NOMO-1 (cell line): ENCODE data around the gene TRPV4.

Experiments used
- DNase-seq, 2 experiments: peaks; one replicate each; lab custom pipeline; 2025; ENCODE audit not compliant: unreplicated experiment in 2 of 2; lab: John Stamatoyannopoulos, UW

Gene TRPV4

DNA sequence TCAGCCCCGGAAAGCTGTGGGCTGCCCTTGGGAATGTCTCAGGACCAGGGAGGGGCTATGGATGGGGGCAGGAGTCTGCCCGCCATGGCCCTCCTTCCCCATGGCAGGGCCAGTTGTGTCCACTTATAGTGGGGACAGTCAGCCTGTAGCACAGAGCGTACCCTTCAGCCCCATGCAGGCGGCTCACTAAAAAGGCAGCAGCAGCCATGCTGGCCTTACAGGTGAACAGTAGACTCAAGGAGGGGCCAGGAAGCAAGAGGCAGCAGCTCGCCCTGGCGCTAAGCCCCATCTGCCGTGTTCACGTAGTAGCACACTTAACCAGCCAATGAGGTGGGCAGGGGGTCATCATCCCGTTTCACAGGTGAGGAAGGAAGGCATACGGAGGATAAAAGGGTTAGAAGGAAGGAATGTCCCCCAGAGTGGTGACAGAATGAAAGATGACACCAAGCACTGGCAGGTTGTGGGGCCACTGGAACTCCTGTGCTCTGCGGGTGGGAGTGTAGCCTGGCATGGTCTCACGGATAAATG lies 66.9 kb downstream of the TRPV4 start:
- no peak for DNase-seq

- no peak for DNase-seq
Observed at GRCh38 chr12:109765446-109765810, 67.8 kb downstream of the TRPV4 start.

DNA sequence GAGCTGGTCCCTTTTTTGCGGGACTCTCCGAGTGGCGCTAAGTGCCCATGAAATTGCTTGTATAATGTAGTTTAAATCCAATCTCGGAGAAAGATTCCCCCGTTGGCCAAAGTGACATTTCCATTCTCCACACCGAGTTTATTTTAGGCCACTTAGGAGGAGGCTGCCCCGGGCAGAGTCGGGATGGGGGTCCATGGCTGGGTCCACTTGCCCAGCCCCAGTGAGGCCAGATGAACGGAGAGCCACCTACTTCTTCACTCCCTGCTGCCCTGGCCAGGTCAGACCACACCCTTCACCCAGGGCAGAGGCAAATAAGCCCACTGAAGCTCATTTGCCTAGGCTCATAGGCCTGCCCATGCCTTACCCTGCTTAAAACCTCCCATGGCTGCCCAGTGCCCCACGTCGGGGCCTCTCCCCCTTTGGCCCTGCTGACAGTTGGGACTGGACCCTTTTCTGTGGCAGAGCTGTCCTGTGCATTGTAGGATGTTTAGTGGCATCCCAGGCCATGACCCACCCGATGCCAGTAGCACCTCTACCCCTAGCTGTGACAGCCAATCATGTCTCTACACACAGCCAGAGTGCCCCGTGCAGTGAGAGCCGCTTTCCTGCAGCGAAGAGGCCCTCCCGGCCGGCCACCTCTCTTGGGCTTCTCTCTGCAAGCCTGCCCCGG lies 68.3 kb downstream of the TRPV4 start:
- DNase-seq = no peak

DNA sequence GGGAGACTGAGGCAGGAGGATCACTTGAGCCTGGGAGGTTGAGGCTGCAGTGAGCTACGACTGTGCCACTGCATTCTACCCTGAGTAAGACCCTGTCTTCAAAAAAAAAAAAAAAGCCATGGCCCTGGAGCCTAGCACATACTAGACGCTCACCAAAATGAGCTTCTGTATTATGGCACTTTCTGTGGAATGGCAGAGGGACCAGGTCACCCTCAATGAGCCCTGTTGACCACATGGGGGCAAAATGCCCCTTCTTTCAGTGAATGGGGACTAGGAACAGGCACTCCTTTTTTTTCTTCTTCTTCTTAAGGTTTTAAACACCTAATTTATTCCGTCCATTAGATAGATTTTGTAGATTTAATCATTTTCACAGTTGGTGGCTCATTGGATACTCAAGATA lies 69.1 kb downstream of the TRPV4 start:
- DNase-seq = no peak

DNA sequence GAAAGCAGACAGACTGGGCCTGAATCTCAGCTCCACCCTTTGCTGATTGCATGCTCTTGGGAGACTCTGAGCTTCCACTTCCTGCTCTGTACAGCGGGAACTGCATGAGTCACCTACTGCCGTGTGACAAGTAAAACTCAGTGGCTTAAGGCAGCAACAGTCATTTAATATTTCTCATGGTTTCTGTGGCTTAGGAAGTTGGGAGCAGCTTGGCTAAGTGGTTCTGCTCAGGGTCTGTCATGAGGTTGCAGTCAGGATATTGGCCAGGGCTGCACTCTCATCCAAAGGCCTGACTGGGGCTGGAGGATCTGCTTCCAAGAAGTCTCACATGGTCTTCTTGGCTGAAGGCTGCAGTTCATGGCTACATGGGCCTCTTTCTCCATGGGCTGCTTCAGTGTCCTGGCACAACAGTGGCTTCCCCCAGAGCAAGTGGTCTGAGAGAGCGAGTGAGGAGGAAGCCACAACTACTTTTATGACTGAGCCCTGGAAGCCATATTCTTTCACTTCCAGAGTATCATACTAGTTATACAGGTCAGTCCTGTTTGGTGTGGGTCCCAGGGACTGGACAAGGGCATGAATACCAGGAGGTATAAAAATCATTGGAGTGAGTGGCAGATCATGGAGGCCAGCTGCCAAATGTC lies 69.9 kb downstream of the TRPV4 start:
- DNase-seq = peak in 1 of 2 experiments; percentile 32

DNA sequence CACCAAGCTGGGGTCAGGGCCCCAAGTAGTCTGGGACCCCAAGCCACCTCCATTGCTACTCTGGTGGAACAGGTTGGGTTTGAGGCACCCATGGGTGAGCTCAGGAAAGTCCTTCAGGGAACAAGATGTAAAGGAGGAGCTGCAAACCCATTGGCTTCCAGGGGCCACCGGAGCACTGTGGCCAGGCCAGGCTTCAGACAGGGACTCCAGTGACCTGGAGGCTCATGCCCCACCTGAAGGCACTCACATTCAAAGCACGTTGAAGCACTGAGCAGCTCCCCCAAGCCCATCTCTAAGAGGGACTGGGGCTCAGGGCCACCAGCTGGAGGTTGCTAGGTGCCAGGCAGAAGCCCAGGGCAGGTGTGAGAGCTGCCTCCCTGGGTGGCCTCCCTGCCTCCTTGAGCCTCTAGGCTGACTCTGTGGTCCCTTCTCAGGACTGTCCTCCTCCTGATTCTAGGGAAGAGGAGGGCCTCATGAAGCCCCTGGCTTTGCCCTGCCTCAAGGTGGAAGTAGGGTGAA lies 70.5 kb downstream of the TRPV4 start:
- DNase-seq = no peak

GRCh38 chr12:109762071-109762672 lies 71.0 kb downstream of the TRPV4 start:
- DNase-seq = no peak

- DNase-seq = no peak
Observed at GRCh38 chr12:109760930-109761921, 72.0 kb downstream of the TRPV4 start.

DNA sequence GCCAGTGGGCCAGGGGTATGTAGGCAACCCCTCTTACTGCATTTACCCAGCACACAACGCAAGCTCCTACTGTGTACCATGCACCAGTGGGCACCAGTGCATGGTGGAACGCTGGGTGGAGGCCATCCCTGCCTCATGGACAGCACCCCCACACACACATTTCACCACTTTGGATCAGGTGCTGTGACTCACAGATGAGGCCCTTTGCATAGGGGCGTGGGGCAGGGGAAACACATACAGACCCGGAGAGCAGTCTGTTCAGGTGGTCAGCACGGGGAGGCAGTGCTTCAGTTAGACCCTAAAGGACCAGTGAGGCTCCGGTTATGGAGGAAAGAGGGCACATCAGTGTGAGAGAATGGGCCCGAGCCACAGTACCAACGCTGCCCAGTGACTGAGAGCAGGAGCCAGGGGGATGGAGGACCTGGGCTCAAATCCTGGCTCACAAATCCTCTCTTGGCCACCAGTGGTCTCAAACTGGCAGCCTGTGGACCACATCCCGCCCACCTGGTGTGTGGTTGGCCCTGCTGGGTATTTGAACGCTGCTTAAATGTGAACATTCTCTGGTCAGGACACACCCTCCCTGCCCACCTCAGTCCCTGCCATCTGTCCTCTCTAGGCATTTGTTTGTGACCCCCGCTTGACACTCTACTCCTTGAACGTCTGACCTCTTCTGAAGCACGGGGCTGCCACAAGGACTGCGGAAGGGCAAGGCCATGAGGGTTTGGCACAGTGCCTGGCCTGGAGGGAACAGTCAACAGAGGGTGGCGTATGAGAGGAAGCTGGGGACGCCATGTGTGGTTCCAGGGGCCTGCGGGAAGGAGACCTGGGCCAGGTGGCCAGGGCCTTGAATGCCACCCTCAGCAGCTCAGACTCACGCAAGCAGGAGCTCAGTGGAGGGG lies 72.9 kb downstream of the TRPV4 start:
- no peak for DNase-seq

DNA sequence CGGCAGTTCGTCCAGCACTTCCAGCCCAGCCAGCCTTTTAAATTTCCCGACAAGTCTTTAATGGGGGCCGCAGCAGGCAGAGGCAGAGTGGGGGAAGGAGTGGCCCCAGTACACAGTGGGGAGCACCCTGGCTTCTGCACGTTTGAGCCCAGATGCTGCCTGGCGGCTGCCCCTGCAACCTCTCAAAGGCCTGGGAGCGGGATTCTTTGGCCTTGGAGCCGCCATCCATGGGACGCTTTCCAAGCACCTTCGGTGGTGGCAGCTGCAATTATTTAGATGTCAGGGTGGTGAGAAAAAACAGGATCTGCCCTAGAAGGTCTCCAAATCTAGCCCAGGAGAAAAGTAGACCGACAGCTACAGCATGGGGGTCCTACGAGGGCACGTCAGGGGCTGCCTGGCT lies 73.6 kb downstream of the TRPV4 start:
- DNase-seq = no peak

GRCh38 chr12:109758426-109759420 lies 74.5 kb downstream of the TRPV4 start:
- no peak for DNase-seq

GRCh38 chr12:109757671-109758265 lies 75.4 kb downstream of the TRPV4 start:
- no peak for DNase-seq

- no peak for DNase-seq
Observed at GRCh38 chr12:109756457-109756856, 76.7 kb downstream of the TRPV4 start.

DNA sequence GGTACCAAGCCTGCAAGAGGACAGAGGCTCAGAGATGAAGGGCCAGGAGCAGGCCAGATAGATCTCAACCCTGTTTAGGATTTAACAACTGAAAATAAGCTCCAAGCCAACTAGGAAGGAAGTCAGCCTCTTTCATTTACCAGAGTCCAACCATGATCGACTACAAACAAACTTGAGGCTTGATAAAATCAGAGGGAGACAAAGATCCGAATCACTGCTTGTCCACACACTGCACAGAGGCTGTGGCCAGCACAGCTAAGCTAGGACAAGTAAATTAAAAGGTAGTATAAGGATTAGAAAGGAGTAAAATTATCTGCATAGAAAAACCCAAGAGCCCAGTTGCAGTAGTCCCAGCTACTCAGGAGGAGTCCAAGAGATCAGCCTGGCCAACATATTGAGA lies 79.2 kb downstream of the TRPV4 start:
- no peak for DNase-seq

DNA sequence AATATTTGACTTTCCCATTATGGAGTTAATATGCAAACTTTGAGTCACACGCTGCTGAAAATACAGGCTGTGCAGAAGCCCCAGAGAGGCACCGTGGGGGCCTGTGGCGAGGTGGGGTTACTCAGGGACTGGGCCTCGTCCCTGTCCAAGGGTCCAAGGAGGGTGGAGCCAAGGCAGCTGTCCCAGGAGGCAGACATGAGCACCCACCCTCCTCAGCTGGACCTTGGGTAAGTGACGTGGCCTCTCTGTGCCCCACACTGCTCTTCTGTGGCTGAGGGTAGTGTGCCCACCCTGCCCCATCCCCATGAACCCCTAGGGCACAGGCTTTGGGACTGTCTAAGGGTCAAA lies 80.2 kb downstream of the TRPV4 start:
- DNase-seq = no peak

GRCh38 chr12:109752117-109753053 lies 80.8 kb downstream of the TRPV4 start:
- no peak for DNase-seq
